ACC112 (cell line): ENCODE results near the gene PRSS38.

Experiments
- H2AFZ ChIP-seq: fragments of 200-600 bp; sonication (generic); one replicate; pipeline ENCODE4 v1.6.0; 2017; ENCODE audit warnings: antibody characterized with exemption, low read length; ENCODE audit not compliant: unreplicated experiment
- H3K27ac ChIP-seq: fragments of 200-600 bp; sonication (generic); 2 replicates; pipeline ENCODE4 v1.5.1; 2014; ENCODE audit warnings: low read depth, mild to moderate bottlenecking, antibody characterized with exemption, low read length, moderate library complexity
- H3K27me3 ChIP-seq: fragments of 200-600 bp; sonication (generic); 2 replicates; pipeline ENCODE4 v1.6.1; 2014; ENCODE audit warnings: mild to moderate bottlenecking, antibody characterized with exemption, low read length, moderate library complexity, mixed read lengths; ENCODE audit not compliant: insufficient read depth
- H3K36me3 ChIP-seq: fragments of 200-600 bp; sonication (generic); 2 replicates; pipeline ENCODE4 v1.6.1; 2016; ENCODE audit warnings: mild to moderate bottlenecking, antibody characterized with exemption, low read length, moderate library complexity, mixed read lengths; ENCODE audit not compliant: insufficient read depth
- H3K4me1 ChIP-seq: fragments of 200-600 bp; sonication (generic); one replicate; pipeline ENCODE4 v1.6.1; 2016; ENCODE audit warnings: low read length, mixed read lengths; ENCODE audit not compliant: insufficient read depth, unreplicated experiment, control insufficient read depth
- H3K4me3 ChIP-seq: fragments of 200-600 bp; sonication (generic); 2 replicates; pipeline ENCODE4 v1.5.1; 2014; ENCODE audit warnings: mild to moderate bottlenecking, low read depth, low read length
- H3K79me2 ChIP-seq: fragments of 200-600 bp; sonication (generic); one replicate; pipeline ENCODE4 v1.6.0; 2016; ENCODE audit warnings: low read length; ENCODE audit not compliant: control insufficient read depth, unreplicated experiment, insufficient read depth

PRSS38 gene

DNA sequence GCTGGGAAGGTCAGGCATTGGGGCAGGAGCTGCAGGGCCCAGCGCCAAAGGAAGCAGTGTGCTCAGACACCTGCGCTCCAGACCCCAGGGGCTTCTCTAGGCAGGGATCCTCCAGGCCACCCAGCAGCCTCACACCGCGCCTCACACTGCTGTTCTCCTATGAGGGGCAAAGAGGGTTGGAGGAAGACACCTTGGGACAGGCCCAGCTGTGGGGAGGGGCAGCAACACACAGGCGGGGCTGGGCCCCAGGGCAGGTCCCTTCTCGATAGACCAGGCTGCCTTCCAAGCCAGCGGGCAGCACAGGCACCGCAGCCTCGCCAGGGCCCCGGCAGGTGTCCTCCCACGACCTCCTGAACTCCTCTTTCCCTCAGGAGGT, 20.7 kb upstream of the PRSS38 start:
- H3K79me2 ChIP-seq = no peaks in the 10 kb centered on the region
- H3K27ac ChIP-seq = no peak overlapping the region
- H3K4me1 ChIP-seq = peaks cover 17% of the 10 kb centered on the region
- H3K36me3 ChIP-seq = no peaks in the 10 kb centered on the region
- no peak overlapping the region for H2AFZ ChIP-seq
- peaks cover 13% of the 10 kb centered on the region for H3K27me3 ChIP-seq
- H3K4me3 ChIP-seq = peak overlapping the region; percentile 24; the same call in 1 of the 2 replicates

DNA sequence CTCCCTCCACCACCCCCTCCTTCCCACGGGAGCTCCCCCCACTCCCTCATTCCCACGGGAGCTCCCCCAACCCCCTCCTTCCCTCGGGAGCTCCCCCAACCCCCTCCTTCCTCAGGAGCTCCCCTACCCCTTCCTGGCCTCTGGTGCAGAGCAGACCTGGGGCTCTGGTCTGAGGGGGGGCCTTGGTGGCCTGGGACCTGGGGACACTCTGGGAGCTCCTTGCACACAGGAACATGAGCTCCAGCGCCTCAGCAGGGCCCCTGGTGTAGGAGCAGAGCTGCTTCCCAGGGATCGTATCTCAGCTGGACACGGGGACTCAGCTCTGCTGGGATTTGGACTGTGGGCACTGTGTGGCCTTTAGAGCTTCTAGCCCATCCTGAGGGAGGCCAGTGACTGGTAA, 19.7 kb upstream of the PRSS38 start:
- Histone ChIP-seq H2AFZ (no peak overlapping the region), H3K4me1 (peaks cover 17% of the 10 kb centered on the region), H3K4me3 (no peak overlapping the region)

DNA sequence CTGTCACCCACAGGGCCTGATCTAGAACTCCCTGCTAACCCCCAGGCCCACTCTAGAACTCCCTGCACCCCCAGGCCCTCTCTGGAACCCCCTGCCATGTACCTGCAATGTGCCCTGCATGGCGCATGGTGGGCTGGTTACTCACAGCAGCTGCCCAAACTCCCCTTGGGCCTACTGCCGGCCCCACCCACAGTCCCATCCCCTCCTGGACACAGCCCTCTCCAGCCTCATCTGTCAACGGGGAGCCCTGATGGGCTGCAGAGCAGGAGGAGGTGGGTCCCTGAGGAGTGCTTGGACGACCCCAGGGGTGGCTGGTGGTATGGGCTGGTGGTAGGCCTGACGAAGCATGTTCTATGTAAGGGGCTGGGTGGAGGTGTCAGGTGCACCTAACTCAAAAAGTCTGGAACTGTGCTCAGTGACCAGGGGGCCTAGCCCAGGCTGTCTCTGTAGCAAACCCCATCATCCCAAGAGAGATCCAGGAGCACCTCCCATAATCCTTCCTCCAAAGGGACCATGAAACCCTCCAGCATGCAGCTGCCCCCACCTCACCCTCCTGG, 19.0 kb upstream of the PRSS38 start:
- Histone ChIP-seq H3K27me3 (peaks cover 17% of the 10 kb centered on the region), H2AFZ (no peak overlapping the region), H3K36me3 (no peaks in the 10 kb centered on the region), H3K79me2 (no peaks in the 10 kb centered on the region), H3K27ac (no peak overlapping the region), H3K4me3 (no peak overlapping the region), H3K4me1 (peaks cover 17% of the 10 kb centered on the region)

More for the DNA sequence above, 19.7 kb upstream of the PRSS38 start:
- Histone ChIP-seq H3K27me3 (peaks cover 13% of the 10 kb centered on the region), H3K27ac (no peak overlapping the region), H3K79me2 (no peaks in the 10 kb centered on the region), H3K36me3 (no peaks in the 10 kb centered on the region)

DNA sequence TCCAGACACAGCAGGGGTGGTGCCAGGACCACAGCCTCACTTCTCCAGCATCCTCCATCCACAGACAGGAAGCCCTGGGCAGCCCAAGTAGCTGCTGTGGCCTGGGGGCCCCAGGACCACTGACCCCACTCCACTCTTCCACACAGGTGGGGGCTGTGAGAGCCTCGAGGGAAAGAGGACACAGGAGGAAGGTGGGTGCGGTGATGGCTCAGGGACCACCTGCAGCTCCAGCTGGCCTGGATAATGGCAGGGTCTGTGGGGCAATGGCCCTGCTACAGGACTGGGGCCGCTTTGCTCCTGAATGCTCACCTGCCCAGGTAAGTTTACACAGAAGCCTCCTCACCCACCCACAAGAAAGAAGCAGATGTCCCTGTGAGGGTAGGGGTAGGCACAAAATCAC, 18.3 kb upstream of the PRSS38 start:
- Histone ChIP-seq H3K27me3 (peaks cover 17% of the 10 kb centered on the region), H3K79me2 (no peaks in the 10 kb centered on the region), H2AFZ (no peak overlapping the region), H3K4me1 (peaks cover 17% of the 10 kb centered on the region), H3K36me3 (no peaks in the 10 kb centered on the region), H3K27ac (no peak overlapping the region), H3K4me3 (no peak overlapping the region)

DNA sequence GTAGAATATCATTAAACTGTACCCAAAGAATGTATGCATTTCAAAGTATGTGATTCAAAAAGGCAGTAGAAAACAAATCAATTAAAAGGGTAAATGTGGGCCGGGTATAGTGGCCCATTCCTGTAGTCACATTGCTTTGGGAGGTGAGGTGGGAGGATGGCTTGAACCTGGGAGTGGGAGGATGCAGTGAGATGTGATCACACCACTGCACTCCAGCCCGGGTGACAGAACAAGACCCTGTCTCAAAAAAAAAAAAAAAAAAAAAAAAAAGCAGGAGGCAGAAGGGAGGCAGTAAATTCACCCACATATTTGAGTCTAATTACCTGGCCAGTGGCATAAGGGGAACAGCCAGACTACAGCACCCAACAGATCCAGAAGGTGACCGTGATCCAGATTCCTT, 17.9 kb upstream of the PRSS38 start:
- Histone ChIP-seq H3K79me2 (no peaks in the 10 kb centered on the region), H3K4me3 (no peak overlapping the region), H3K4me1 (peaks cover 17% of the 10 kb centered on the region), H3K27ac (no peak overlapping the region), H3K36me3 (no peaks in the 10 kb centered on the region), H2AFZ (no peak overlapping the region), H3K27me3 (peaks cover 17% of the 10 kb centered on the region)

DNA sequence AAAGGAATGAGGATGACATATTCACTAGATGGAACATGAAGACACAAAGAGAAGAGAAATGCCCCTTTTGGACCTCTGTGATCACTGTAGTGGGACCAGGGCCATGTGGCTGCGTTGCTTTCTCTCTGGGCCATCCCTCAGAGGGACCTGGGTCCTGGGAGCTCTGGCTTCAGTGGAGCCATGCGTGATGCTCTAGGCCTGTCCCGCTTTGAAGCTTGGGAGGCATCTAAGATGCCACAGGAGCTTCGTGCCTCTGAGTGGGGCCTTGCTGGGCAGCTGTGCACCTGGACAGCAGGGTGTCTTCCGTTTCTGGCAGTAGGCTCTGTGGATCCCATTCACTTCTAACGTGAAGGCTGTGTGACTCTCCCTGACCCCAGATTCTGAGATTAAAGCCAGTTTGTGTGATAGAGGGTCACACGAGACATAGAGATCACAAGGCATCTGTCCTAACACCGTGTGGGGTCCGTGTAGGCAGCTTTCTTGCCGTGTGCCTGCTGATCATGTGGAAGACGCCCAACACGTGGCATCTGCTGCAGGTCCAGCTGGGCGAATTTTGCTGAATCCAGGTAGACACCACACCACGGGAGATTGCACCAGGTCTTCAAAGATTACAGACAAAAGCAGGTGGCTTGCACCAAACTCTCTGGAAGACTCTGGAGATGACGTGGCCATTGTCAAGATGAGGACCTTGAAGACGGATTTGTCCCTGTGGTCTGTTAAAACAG, 17.2 kb upstream of the PRSS38 start:
- H2AFZ ChIP-seq = no peak overlapping the region
- no peak overlapping the region for H3K27ac ChIP-seq
- H3K4me3 ChIP-seq = no peak overlapping the region
- no peaks in the 10 kb centered on the region for H3K79me2 ChIP-seq
- H3K4me1 ChIP-seq = peaks cover 17% of the 10 kb centered on the region
- H3K36me3 ChIP-seq = no peaks in the 10 kb centered on the region
- peaks cover 20% of the 10 kb centered on the region for H3K27me3 ChIP-seq

DNA sequence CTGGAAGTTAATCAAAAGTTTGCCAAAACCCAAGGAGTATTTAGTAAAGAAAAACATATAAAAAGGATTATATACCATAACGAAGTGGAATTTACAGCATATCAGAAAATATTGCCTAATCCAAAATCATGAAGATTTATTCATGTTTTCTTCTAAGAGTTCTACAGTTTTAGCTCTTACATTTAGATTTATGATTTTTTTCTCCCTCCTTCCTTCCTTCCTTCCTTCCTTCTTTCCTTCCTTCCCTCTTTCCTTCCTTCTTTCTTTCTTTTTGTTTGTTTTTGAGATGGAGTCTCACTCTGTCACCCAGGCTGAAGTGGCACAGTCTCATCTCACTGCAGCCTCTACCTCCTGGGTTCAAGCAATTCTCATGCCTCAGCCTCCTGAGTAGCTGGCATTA, 15.7 kb upstream of the PRSS38 start:
- no peak overlapping the region for H2AFZ ChIP-seq
- H3K27me3 ChIP-seq = peaks cover 33% of the 10 kb centered on the region
- no peaks in the 10 kb centered on the region for H3K36me3 ChIP-seq
- H3K27ac ChIP-seq = no peak overlapping the region
- H3K4me1 ChIP-seq = peaks cover 2% of the 10 kb centered on the region
- H3K4me3 ChIP-seq = no peak overlapping the region
- no peaks in the 10 kb centered on the region for H3K79me2 ChIP-seq

DNA sequence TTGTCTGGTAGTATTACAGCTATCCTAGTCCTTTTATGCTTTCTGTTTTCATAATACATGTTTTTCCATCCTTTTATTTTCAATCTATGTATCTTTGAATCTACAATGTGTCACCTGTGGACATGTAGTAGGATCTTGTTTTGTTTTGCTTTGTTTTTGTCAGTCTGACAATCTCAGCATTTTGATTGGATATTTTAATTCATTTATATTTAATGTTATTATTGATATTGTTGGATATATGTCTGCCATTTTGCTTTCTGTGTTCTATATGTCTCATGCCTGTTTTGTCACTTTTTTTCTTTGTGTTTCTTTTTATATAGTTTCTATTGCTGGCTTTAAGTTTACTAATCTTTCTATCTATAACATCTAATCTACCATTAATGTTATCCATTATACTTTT, 11.5 kb upstream of the PRSS38 start:
- H3K4me1 ChIP-seq = peaks cover 13% of the 10 kb centered on the region
- peaks cover 27% of the 10 kb centered on the region for H3K27me3 ChIP-seq
- H2AFZ ChIP-seq = no peak overlapping the region
- H3K27ac ChIP-seq = no peak overlapping the region
- no peaks in the 10 kb centered on the region for H3K79me2 ChIP-seq
- H3K36me3 ChIP-seq = no peaks in the 10 kb centered on the region
- no peak overlapping the region for H3K4me3 ChIP-seq

DNA sequence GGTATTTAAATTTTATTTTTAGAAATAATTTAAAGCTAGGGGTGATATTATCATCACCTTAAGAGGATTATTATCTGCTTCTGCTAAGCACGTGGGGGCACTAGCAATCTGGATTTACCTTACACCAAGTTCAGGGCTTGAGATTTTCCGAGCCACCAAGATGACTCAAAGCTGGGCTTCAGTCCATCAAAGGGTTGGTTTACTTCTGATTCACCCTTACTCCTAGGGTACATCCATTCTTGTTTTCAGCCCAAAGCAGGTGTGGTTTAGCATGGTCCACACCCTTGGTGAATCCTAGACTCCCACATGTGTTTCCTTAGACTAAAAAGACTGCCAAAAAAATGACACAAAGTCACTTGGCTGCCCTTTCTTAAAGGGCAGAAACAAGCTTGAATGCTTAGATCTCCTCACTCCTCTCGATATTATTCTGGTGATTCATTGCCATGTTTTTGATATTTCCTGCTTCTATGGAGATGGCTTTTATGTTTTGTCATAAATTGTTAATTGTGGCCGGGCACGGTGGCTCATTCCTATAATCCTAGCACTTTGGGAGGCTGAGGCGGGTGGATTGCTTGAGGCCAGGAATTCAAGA, 9.8 kb upstream of the PRSS38 start:
- no peak overlapping the region for H3K4me3 ChIP-seq
- H3K4me1 ChIP-seq = peaks cover 14% of the 10 kb centered on the region
- H3K36me3 ChIP-seq = no peaks in the 10 kb centered on the region
- H3K27me3 ChIP-seq = peaks cover 21% of the 10 kb centered on the region
- H3K27ac ChIP-seq = peak overlapping the region; percentile 52
- no peaks in the 10 kb centered on the region for H3K79me2 ChIP-seq
- no peak overlapping the region for H2AFZ ChIP-seq

DNA sequence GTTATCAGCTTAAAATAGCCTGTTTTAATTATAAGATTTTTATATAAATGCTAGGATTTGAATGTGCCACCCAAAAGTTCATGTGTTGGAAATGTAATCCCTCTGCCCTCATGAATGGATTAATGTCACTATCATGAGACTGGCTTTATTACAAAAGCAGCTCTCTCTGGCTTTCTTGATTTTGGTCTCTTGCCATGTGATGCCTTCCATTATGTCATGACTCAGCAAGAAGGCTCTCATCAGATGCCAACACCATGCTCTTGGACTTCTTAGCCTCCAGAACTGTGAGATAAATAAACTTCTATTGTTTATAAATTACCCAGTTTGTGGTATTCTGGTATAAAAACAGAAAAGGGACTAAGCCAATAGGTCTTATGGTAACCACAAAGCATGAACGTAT, 6.9 kb upstream of the PRSS38 start:
- Histone ChIP-seq H3K27ac (peak overlapping the region; percentile 2; the same call in 1 of the 2 replicates), H3K79me2 (no peaks in the 10 kb centered on the region), H2AFZ (no peak overlapping the region), H3K36me3 (no peaks in the 10 kb centered on the region), H3K4me1 (peaks cover 14% of the 10 kb centered on the region), H3K27me3 (peaks cover 10% of the 10 kb centered on the region), H3K4me3 (no peak overlapping the region)

DNA sequence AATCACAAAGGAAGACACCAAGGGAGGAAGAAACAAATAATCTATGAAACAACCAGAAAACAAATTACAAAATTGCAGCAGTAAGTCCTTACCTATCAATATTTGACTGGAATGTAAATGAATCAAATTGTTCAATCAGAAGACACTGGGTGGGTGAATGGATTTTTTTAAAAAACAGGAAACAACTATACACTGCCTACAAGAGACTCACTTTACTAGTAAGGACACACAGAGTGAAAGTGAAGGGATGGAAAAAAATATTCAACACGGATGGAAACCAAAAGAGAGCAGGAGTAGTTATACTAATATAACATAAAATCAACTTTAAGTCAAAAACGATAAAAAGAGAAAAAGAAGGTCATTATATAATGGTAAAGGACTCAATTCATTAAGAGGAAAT, 6.4 kb upstream of the PRSS38 start:
- peaks cover 14% of the 10 kb centered on the region for H3K4me1 ChIP-seq
- H3K27me3 ChIP-seq = peaks cover 8% of the 10 kb centered on the region; the same call in 1 of the 2 replicates
- H2AFZ ChIP-seq = no peak overlapping the region
- H3K4me3 ChIP-seq = no peak overlapping the region
- H3K79me2 ChIP-seq = no peaks in the 10 kb centered on the region
- peak overlapping the region; percentile 2; the same call in 1 of the 2 replicates for H3K27ac ChIP-seq
- no peaks in the 10 kb centered on the region for H3K36me3 ChIP-seq
